ENCODE results near the gene UGT2B15. TPM values are rescaled to one million over a fixed set of nuclear protein-coding genes. Genes with fewer than 3 reads are reported as not detected.
"Not testable (repeated sequence)": the region's sequence is repeated elsewhere in the genome, so short reads cannot be mapped to it uniquely, and the experiment has no call there.

Gene UGT2B15
- total and polyA plus RNA-seq, 10 of the 15 experiments (the other 5 are each of a cell fraction or from before 2014, with no cell fraction given) = not detected

DNA sequence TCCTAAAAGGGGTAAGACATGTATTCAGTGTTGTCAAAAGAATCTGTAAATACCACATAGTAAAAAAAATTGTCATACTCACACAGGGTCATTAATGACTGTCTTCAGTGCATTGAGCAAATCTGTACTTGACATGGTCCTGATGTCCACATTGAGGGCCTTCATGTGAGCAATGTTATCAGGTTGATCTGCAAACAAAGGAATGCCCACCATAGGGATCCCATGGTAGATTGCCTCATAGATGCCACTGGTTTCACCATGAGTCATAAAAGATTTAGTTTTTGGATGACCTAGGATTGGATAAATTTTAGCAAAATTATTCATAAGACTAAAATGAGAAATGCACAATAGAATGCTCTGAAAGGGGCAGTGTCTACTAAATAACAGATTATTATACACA lies 38.1 kb upstream of the UGT2B15 start (continued):
- TF ChIP-seq, protein P1, sequence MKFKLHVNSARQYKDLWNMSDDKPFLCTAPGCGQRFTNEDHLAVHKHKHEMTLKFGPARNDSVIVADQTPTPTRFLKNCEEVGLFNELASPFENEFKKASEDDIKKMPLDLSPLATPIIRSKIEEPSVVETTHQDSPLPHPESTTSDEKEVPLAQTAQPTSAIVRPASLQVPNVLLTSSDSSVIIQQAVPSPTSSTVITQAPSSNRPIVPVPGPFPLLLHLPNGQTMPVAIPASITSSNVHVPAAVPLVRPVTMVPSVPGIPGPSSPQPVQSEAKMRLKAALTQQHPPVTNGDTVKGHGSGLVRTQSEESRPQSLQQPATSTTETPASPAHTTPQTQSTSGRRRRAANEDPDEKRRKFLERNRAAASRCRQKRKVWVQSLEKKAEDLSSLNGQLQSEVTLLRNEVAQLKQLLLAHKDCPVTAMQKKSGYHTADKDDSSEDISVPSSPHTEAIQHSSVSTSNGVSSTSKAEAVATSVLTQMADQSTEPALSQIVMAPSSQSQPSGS (IDR thresholded peaks at IDR 0.05; ENCODE audit: low read length) = no peak
- TF ChIP-seq BRCA1 (IDR thresholded peaks at IDR 0.05; ENCODE audit: low read depth, low read length) = no peak
- TF ChIP-seq CHD2 (IDR thresholded peaks at IDR 0.05; ENCODE audit: borderline replicate concordance, low read depth, low read length) = no peak

- ATAC-seq; H3K4me3 ChIP-seq; H3K4me1 ChIP-seq (ENCODE audit: control insufficient read depth, insufficient read depth, low read length); in situ Hi-C loops (cut with MboI); DNase-seq (ENCODE audit: low read depth, low spot score); SMC1A ChIA-PET (ENCODE audit: uncharacterized antibody, unreplicated experiment); FAIRE-seq; RAD21 ChIA-PET (ENCODE audit: unreplicated experiment); CTCF ChIA-PET; H3K36me3 ChIP-seq (ENCODE audit: control insufficient read depth in 2 of 2, insufficient read depth in 2 of 2, low read length in 1 of 2); H3K27me3 ChIP-seq (replicated peaks in 1 of 2; ENCODE audit: control insufficient read depth in 2 of 2, insufficient read depth in 2 of 2, low read length in 1 of 2); H3K9me3 ChIP-seq (replicated peaks; ENCODE audit: control insufficient read depth, insufficient read depth, low read length); intact Hi-C loops (cut with micrococcal nuclease; ENCODE audit: unreplicated experiment); H3K79me2 ChIP-seq (ENCODE audit: control insufficient read depth, insufficient read depth, low read length); H3K4me2 ChIP-seq (ENCODE audit: control insufficient read depth, insufficient read depth); H3K9ac ChIP-seq (ENCODE audit: control insufficient read depth, insufficient read depth, low read length); H3K27ac ChIP-seq (ENCODE audit: control insufficient read depth, insufficient read depth); H4K20me1 ChIP-seq (ENCODE audit: control insufficient read depth, insufficient read depth); BruUV-seq (replicated peaks); POLR2A ChIA-PET; H2AFZ ChIP-seq (ENCODE audit: control insufficient read depth, low read depth, low read length): not testable (repeated sequence)
- WGBS (ENCODE audit: insufficient coverage, insufficient replicate concordance, low lambda C conversion rate, missing lambda C conversion rate) = 50% methylated on average over 2 of the region's 2 CpGs
Observed at GRCh38 chr4:68703168-68703567, 32.7 kb upstream of the UGT2B15 start.

- no peaks in the 10 kb centered on the region for H3K4me1 ChIP-seq (ENCODE audit: control insufficient read depth, insufficient read depth, low read length)
- no peaks in the 10 kb centered on the region for H3K79me2 ChIP-seq (ENCODE audit: control insufficient read depth, insufficient read depth, low read length)
- POLR2A ChIA-PET = no interaction called here
- no peaks in the 10 kb centered on the region for H3K9me3 ChIP-seq (replicated peaks; ENCODE audit: control insufficient read depth, insufficient read depth, low read length)
- intact Hi-C loops (cut with micrococcal nuclease; ENCODE audit: unreplicated experiment) = no loop called here
- H3K27ac ChIP-seq (ENCODE audit: control insufficient read depth, insufficient read depth) = no peak overlapping the region
- H3K4me2 ChIP-seq (ENCODE audit: control insufficient read depth, insufficient read depth) = no peak overlapping the region
- no peaks in the 10 kb centered on the region for H3K27me3 ChIP-seq (replicated peaks in 1 of 2; ENCODE audit: control insufficient read depth in 2 of 2, insufficient read depth in 2 of 2, low read length in 1 of 2)
- no peak overlapping the region for H3K4me3 ChIP-seq
- H2AFZ ChIP-seq (ENCODE audit: control insufficient read depth, low read depth, low read length) = no peak overlapping the region
- RAD21 ChIA-PET (ENCODE audit: unreplicated experiment) = no interaction called here
- DNase-seq (ENCODE audit: low read depth, low spot score) = no peak
- no peaks in the 10 kb centered on the region for H4K20me1 ChIP-seq (ENCODE audit: control insufficient read depth, insufficient read depth)
- TF ChIP-seq, protein P2, sequence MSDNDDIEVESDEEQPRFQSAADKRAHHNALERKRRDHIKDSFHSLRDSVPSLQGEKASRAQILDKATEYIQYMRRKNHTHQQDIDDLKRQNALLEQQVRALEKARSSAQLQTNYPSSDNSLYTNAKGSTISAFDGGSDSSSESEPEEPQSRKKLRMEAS (IDR thresholded peaks at IDR 0.05; ENCODE audit: low read depth, low read length) = no peak
- TF ChIP-seq NR2C2 (IDR thresholded peaks at IDR 0.05; ENCODE audit: borderline replicate concordance, control insufficient read depth, insufficient read length, low read depth) = no peak
- TF ChIP-seq HDGF (IDR thresholded peaks at IDR 0.05) = no peak
- ATAC-seq = no peak
- WGBS (ENCODE audit: insufficient coverage, insufficient replicate concordance, low lambda C conversion rate, missing lambda C conversion rate) = 0% methylated on average over 3 of the region's 3 CpGs
- CTCF ChIA-PET = interaction anchor here (0.6 kb wide), 1 partner anchor 18 kb away, joined by 3 read pairs; no protein-coding TSS in a partner anchor
- BruUV-seq (replicated peaks) = no TSS peak
- SMC1A ChIA-PET (ENCODE audit: uncharacterized antibody, unreplicated experiment) = no interaction called here
- H3K36me3 ChIP-seq (ENCODE audit: control insufficient read depth in 2 of 2, insufficient read depth in 2 of 2, low read length in 1 of 2) = no peaks in the 10 kb centered on the region
- in situ Hi-C loops (cut with MboI) = no loop called here
- FAIRE-seq = no peak
- no peak overlapping the region for H3K9ac ChIP-seq (ENCODE audit: control insufficient read depth, insufficient read depth, low read length)
Observed at GRCh38 chr4:68700152-68700551, 29.7 kb upstream of the UGT2B15 start.
